ENCODE measurements around the gene IMP4.

- TF ChIP-seq CTCF (IDR thresholded peaks at IDR 0.05) (no peak), POLR2A (IDR thresholded peaks at IDR 0.05) (no peak)
These were observed 23.2 kb upstream of the IMP4 start for GRCh38 chr2:130319536-130319935.
